Measurements from ENCODE around the gene FLNB. TPM values are rescaled to one million over a fixed set of nuclear protein-coding genes. Genes with fewer than 3 reads are reported as not detected.
A peak's percentile ranks its signal among the peaks of the same experiment; 100 is the strongest.

Gene FLNB
- total and polyA plus RNA-seq, 2 of the 4 experiments (the other 2 are of a cell fraction) = 78.0 to 136 TPM

- H2BK20ac ChIP-seq (ENCODE audit: low read depth, low read length) = peak overlapping the region; percentile 67; the same call in 1 of the 2 replicates
- H3K18ac ChIP-seq (ENCODE audit: low read depth, low read length) = peak overlapping the region; percentile 40
- H3K27ac ChIP-seq (ENCODE audit: insufficient read depth, low read length) = peak overlapping the region; percentile 28
- peaks cover 75% of the 10 kb centered on the region for H4K20me1 ChIP-seq (ENCODE audit: insufficient read depth, low read length)
- no CpG with 5 or more reads among the region's 5 CpGs for WGBS, 2 experiments (ENCODE audit: extremely low coverage in 2 of 2, insufficient read length in 1 of 2)
- peak overlapping the region; percentile 17; the same call in 1 of the 2 replicates for H4K5ac ChIP-seq (ENCODE audit: low read depth, low read length)
- peak overlapping the region; percentile 87 for H3K14ac ChIP-seq (replicated peaks; ENCODE audit: low read depth, low read length)
- peaks cover 41% of the 10 kb centered on the region for H3K4me1 ChIP-seq (ENCODE audit: control insufficient read depth, insufficient read depth, low read length)
- peak; percentile 7; the same call in 1 of the 2 replicates for ATAC-seq (ENCODE audit: low read depth)
- TF ChIP-seq POLR2A (IDR thresholded peaks at IDR 0.05; ENCODE audit: low read depth, low read length) (no peak), MAFK (IDR thresholded peaks at IDR 0.05; ENCODE audit: low read depth, low read length) (no peak), ELK1 (IDR thresholded peaks at IDR 0.05; ENCODE audit: borderline replicate concordance, low read depth, low read length) (no peak), CTCF (conservative IDR thresholded peaks at IDR 0.05; ENCODE audit: low read depth, low read length) (no peak), MXI1 (IDR thresholded peaks at IDR 0.05; ENCODE audit: borderline replicate concordance, low read depth, low read length) (no peak), SMC3 (IDR thresholded peaks at IDR 0.05; ENCODE audit: low read depth, low read length) (no peak), MAZ (IDR thresholded peaks at IDR 0.05; ENCODE audit: borderline replicate concordance, low read depth, low read length) (no peak), FOS (IDR thresholded peaks at IDR 0.05; ENCODE audit: low read depth, low read length) (no peak), RAD21 (IDR thresholded peaks at IDR 0.05; ENCODE audit: low read length) (no peak), BHLHE40 (IDR thresholded peaks at IDR 0.05; ENCODE audit: low read depth, low read length) (no peak)
- no TSS peak for BruUV-seq (replicated peaks)
- peak overlapping the region; percentile 71 for H2BK120ac ChIP-seq (ENCODE audit: low read depth, low read length)
- H3K56ac ChIP-seq (ENCODE audit: extremely low read depth, insufficient read depth, low read length) = no peak overlapping the region
- peak overlapping the region; percentile 15 to 74; a peak in 3 of 4 replicates for H4K8ac ChIP-seq (ENCODE audit: low read depth in 2 of 2, low read length in 2 of 2)
- H3K79me1 ChIP-seq (ENCODE audit: low read depth in 1 of 2, low read length in 2 of 2) = peaks cover 20 to 91% of the 10 kb centered on the region in 2 experiments
- H3K9ac ChIP-seq (ENCODE audit: low read depth, low read length) = no peak overlapping the region
- H3K27me3 ChIP-seq (ENCODE audit: control insufficient read depth, insufficient read depth, low read length) = no peaks in the 10 kb centered on the region
- H3K23ac ChIP-seq (ENCODE audit: low read depth, low read length) = peak overlapping the region; percentile 81
- H2AK9ac ChIP-seq (replicated peaks; ENCODE audit: low read depth, low read length, poor library complexity) = no peak overlapping the region
- intact Hi-C loops (cut with micrococcal nuclease) (loop anchor here (10.0 kb wide), 1 partner anchor 777 kb away; no protein-coding TSS in a partner anchor), in situ Hi-C loops (cut with MboI; ENCODE audit: low sequenced_read_pairs) (no loop called here), dilution Hi-C loops (cut with HindIII; ENCODE audit: low sequenced_read_pairs, unreplicated experiment) (no loop called here)
- peak overlapping the region; percentile 77 for H2AK5ac ChIP-seq (ENCODE audit: low read depth, low read length)
- ChIA-PET POLR2A (ENCODE audit: unreplicated experiment) (interaction anchor here (0.8 kb wide), 1 partner anchor 8 kb away, joined by 3 read pairs; no protein-coding TSS in a partner anchor), CTCF (interaction anchor here (0.6 to 1.2 kb wide), 6 partner anchors 11 to 267 kb away, joined by 3 read pairs; no protein-coding TSS in a partner anchor)
- H2BK5ac ChIP-seq (ENCODE audit: low read depth, low read length, poor library complexity, severe bottlenecking) = peak overlapping the region; percentile 72
- no peak overlapping the region for H3K4me3 ChIP-seq (ENCODE audit: insufficient read depth, low read depth, low read length)
- no peak overlapping the region for H2AFZ ChIP-seq (replicated peaks; ENCODE audit: low read length, poor library complexity)
- H3K4ac ChIP-seq (ENCODE audit: low read depth, low read length) = peak overlapping the region; percentile 84
- H3K9me1 ChIP-seq (ENCODE audit: insufficient read depth, low read length) = peaks cover 46% of the 10 kb centered on the region
- peak; percentile 54 for DNase-seq
- peak overlapping the region; percentile 83; the same call in 1 of the 3 replicates for H2BK15ac ChIP-seq (ENCODE audit: low read depth, low read length)
- peak overlapping the region; percentile 37 for H3K4me2 ChIP-seq (ENCODE audit: low read depth, low read length)
- H4K91ac ChIP-seq (ENCODE audit: insufficient read depth, low read depth, low read length) = peak overlapping the region; percentile 83
- no peaks in the 10 kb centered on the region for H3K36me3 ChIP-seq (ENCODE audit: control insufficient read depth, insufficient read depth, low read length)
- no peaks in the 10 kb centered on the region for H3K9me3 ChIP-seq (ENCODE audit: control insufficient read depth, insufficient read depth, low read length)
Measured at GRCh38 chr3:58041182-58041825, 33.1 kb downstream of the FLNB start.
